Measurements from ENCODE around the gene SH3BP1. TPM values are rescaled to one million over a fixed set of nuclear protein-coding genes. Genes with fewer than 3 reads are reported as not detected.

Gene SH3BP1
- polyA plus RNA-seq, 1 donor from 2014 or later: 0.63 TPM

DNA sequence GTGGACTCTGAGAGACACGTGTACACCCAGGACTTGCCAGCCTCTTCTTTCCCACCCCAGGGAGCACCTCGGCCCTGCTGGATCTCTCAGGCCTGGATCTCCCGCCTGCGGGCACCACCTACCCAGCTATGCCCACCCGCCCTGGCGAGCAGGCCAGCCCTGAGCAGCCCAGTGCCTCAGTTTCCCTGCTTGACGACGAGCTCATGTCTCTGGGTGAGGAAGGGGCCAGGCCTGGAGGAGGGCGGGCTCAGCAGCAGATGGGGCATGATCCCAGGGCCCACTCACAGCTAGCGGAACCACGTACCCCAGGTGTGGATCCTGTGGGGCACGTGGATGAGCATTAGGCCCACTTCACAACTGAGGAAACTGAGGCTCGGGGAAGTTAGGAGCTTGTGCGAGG, 13.7 kb upstream of the SH3BP1 start:
- Histone ChIP-seq H3K27me3 (ENCODE audit: insufficient read depth, low read depth, low read length) (no peaks in the 10 kb centered on the region), H3F3A (ENCODE audit: insufficient read depth, low read length, poor library complexity, severe bottlenecking) (no peaks in the 10 kb centered on the region), H3K36me3 (ENCODE audit: insufficient read depth, low read length) (no peaks in the 10 kb centered on the region), H3K9ac (ENCODE audit: low read length) (no peak overlapping the region), H2AFZ (ENCODE audit: low read depth, low read length) (no peak overlapping the region), H3K9me3 (ENCODE audit: low read length) (no peaks in the 10 kb centered on the region), H3K4me3 (ENCODE audit: low read length) (no peak overlapping the region), H3K9me2 (ENCODE audit: insufficient read depth, low read length) (no peaks in the 10 kb centered on the region), H3K4me2 (ENCODE audit: low read length) (no peak overlapping the region), H3K79me2 (replicated peaks; ENCODE audit: insufficient read depth, low read length) (no peaks in the 10 kb centered on the region), H4K20me1 (ENCODE audit: insufficient read depth) (no peaks in the 10 kb centered on the region), H3K27ac (ENCODE audit: low read length) (no peak overlapping the region)
- no peak for TF ChIP-seq RAD21 (conservative IDR thresholded peaks at IDR 0.05)
- TF ChIP-seq, protein P1, sequence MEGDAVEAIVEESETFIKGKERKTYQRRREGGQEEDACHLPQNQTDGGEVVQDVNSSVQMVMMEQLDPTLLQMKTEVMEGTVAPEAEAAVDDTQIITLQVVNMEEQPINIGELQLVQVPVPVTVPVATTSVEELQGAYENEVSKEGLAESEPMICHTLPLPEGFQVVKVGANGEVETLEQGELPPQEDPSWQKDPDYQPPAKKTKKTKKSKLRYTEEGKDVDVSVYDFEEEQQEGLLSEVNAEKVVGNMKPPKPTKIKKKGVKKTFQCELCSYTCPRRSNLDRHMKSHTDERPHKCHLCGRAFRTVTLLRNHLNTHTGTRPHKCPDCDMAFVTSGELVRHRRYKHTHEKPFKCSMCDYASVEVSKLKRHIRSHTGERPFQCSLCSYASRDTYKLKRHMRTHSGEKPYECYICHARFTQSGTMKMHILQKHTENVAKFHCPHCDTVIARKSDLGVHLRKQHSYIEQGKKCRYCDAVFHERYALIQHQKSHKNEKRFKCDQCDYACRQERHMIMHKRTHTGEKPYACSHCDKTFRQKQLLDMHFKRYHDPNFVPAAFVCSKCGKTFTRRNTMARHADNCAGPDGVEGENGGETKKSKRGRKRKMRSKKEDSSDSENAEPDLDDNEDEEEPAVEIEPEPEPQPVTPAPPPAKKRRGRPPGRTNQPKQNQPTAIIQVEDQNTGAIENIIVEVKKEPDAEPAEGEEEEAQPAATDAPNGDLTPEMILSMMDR (IDR thresholded peaks at IDR 0.05; ENCODE audit: poor library complexity, severe bottlenecking): no peak
- TF ChIP-seq TAF1 (IDR thresholded peaks at IDR 0.05; ENCODE audit: low read depth): no peak
- TF ChIP-seq POLR2AphosphoS5 (IDR thresholded peaks at IDR 0.05): no peak
- no peak for TF ChIP-seq EZH2 (IDR thresholded peaks at IDR 0.05; ENCODE audit: borderline replicate concordance, insufficient read depth, low read length, poor library complexity, severe bottlenecking)
- no peak for TF ChIP-seq SMC3 (conservative IDR thresholded peaks at IDR 0.05; ENCODE audit: poor library complexity)
- TF ChIP-seq MXI1 (conservative IDR thresholded peaks at IDR 0.05; ENCODE audit: poor library complexity, severe bottlenecking): no peak
- TF ChIP-seq, protein P2, sequence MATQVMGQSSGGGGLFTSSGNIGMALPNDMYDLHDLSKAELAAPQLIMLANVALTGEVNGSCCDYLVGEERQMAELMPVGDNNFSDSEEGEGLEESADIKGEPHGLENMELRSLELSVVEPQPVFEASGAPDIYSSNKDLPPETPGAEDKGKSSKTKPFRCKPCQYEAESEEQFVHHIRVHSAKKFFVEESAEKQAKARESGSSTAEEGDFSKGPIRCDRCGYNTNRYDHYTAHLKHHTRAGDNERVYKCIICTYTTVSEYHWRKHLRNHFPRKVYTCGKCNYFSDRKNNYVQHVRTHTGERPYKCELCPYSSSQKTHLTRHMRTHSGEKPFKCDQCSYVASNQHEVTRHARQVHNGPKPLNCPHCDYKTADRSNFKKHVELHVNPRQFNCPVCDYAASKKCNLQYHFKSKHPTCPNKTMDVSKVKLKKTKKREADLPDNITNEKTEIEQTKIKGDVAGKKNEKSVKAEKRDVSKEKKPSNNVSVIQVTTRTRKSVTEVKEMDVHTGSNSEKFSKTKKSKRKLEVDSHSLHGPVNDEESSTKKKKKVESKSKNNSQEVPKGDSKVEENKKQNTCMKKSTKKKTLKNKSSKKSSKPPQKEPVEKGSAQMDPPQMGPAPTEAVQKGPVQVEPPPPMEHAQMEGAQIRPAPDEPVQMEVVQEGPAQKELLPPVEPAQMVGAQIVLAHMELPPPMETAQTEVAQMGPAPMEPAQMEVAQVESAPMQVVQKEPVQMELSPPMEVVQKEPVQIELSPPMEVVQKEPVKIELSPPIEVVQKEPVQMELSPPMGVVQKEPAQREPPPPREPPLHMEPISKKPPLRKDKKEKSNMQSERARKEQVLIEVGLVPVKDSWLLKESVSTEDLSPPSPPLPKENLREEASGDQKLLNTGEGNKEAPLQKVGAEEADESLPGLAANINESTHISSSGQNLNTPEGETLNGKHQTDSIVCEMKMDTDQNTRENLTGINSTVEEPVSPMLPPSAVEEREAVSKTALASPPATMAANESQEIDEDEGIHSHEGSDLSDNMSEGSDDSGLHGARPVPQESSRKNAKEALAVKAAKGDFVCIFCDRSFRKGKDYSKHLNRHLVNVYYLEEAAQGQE (IDR thresholded peaks at IDR 0.05; ENCODE audit: borderline replicate concordance): no peak
- no peak for TF ChIP-seq EP300 (conservative IDR thresholded peaks at IDR 0.05; ENCODE audit: poor library complexity, severe bottlenecking)

DNA sequence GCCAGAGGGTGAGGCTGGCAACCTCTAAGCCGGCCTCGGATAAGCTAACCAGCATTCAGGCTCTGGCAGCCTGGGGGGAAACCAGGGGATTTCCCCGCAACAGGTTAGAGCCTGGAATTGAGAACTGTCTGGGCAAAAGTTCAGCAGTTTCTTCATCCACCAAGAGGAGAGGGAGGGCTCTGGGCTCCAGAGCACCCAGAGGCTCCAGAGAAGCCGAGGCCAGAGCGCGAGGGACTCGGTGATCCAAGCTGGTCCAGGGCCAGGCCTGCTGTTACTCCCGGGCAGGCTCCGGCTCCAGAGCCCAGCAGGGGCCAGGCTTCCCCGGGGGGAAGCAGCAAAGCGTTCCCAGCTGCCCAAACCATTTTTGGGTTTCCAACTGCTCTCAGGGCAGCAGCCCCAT, 13.3 kb upstream of the SH3BP1 start:
- Histone ChIP-seq H3K9me2 (ENCODE audit: insufficient read depth, low read length) (no peaks in the 10 kb centered on the region), H2AFZ (ENCODE audit: low read depth, low read length) (no peak overlapping the region), H3K9me3 (ENCODE audit: low read length) (no peaks in the 10 kb centered on the region), H3K4me2 (ENCODE audit: low read length) (no peak overlapping the region), H3K4me3 (ENCODE audit: low read length) (no peak overlapping the region), H3K9ac (ENCODE audit: low read length) (no peak overlapping the region), H3K36me3 (ENCODE audit: insufficient read depth, low read length) (no peaks in the 10 kb centered on the region), H3K79me2 (replicated peaks; ENCODE audit: insufficient read depth, low read length) (no peaks in the 10 kb centered on the region), H3F3A (ENCODE audit: insufficient read depth, low read length, poor library complexity, severe bottlenecking) (no peaks in the 10 kb centered on the region), H4K20me1 (ENCODE audit: insufficient read depth) (no peaks in the 10 kb centered on the region), H3K27ac (ENCODE audit: low read length) (no peak overlapping the region), H3K27me3 (ENCODE audit: insufficient read depth, low read depth, low read length) (no peaks in the 10 kb centered on the region)
- TF ChIP-seq, protein P2 (IDR thresholded peaks at IDR 0.05; ENCODE audit: borderline replicate concordance): no peak
- TF ChIP-seq, protein P1 (IDR thresholded peaks at IDR 0.05; ENCODE audit: poor library complexity, severe bottlenecking): no peak
- no peak for TF ChIP-seq POLR2AphosphoS5 (IDR thresholded peaks at IDR 0.05)
- no peak for TF ChIP-seq MXI1 (conservative IDR thresholded peaks at IDR 0.05; ENCODE audit: poor library complexity, severe bottlenecking)
- TF ChIP-seq SMC3 (conservative IDR thresholded peaks at IDR 0.05; ENCODE audit: poor library complexity): no peak
- no peak for TF ChIP-seq RAD21 (conservative IDR thresholded peaks at IDR 0.05)
- TF ChIP-seq EP300 (conservative IDR thresholded peaks at IDR 0.05; ENCODE audit: poor library complexity, severe bottlenecking): no peak
- no peak for TF ChIP-seq TAF1 (IDR thresholded peaks at IDR 0.05; ENCODE audit: low read depth)
- TF ChIP-seq EZH2 (IDR thresholded peaks at IDR 0.05; ENCODE audit: borderline replicate concordance, insufficient read depth, low read length, poor library complexity, severe bottlenecking): no peak

Data from neural cell (in vitro differentiated cells).